Psoas muscle (tissue), 8 donors: ENCODE data around the gene TMEM108. TPM values are rescaled to one million over a fixed set of nuclear protein-coding genes. Genes with fewer than 3 reads are reported as not detected.

ENCODE experiments used
- ATAC-seq, 4 donors: fragments of 200-7000 bp; cut with Tn5 transposase; one replicate each; pipeline ENCODE4 v1.9.1; 2020; ENCODE audit warnings: moderate library complexity in 3 of 4, mild to moderate bottlenecking in 2 of 4
- DNase-seq, 2 donors: peaks; one replicate each; pipeline ENCODE4 v3.0.0-alpha.2; 2020
- H3K27ac ChIP-seq: fragments of 200-600 bp; one replicate; pipeline ENCODE4 v1.8.0; 2022
- H3K27me3 ChIP-seq, 3 donors: fragments of 200-600 bp in 1 of 3; one replicate each; pipeline versions ENCODE4 v1.6.1 to v1.8.0; 2013 to 2022; ENCODE audit warnings: low read length in 2 of 3, mild to moderate bottlenecking in 2 of 3, moderate library complexity in 1 of 3; ENCODE audit not compliant: insufficient read depth in 3 of 3
- H3K36me3 ChIP-seq, 2 donors: fragments of 200-600 bp in 1 of 2; one replicate each; pipeline versions ENCODE4 v1.6.1 to v1.8.0; 2013 to 2022; ENCODE audit warnings: low read depth in 1 of 2, mild to moderate bottlenecking in 1 of 2, moderate library complexity in 1 of 2; ENCODE audit not compliant: insufficient read depth in 1 of 2
- H3K4me1 ChIP-seq: fragments of 200-600 bp; one replicate; pipeline ENCODE4 v1.8.0; 2022
- H3K4me3 ChIP-seq: fragments of 200-600 bp; one replicate; pipeline ENCODE4 v1.8.0; 2022; ENCODE audit warnings: mild to moderate bottlenecking
- H3K9me3 ChIP-seq: fragments of 200-600 bp; one replicate; pipeline ENCODE4 v1.8.0; 2022
- WGBS, 3 donors: extraction: QIAGEN DNeasy Blood & Tissue Kit; methylation state at CpG; one replicate each; pipeline versions ENCODE4 v1.1.6 to v1.1.7; 2013; 5-methylcytosine and 5-hydroxymethylcytosine counted together
- intact Hi-C, 2 donors: fragments of 100-400 bp; cut with DNase I; formaldehyde crosslinking; loops; one replicate each; pipeline versions ENCODE4 v1.11.0 to v1.14.2; 2022
- polyA plus RNA-seq, 3 donors: library from polyadenylated mRNA; stranded (reverse); fragments of 200-250 nt; gene quantifications; one replicate each; pipeline ENCODE4 v1.2.3, GENCODE V29; 2013
- total RNA-seq, 4 donors: library from RNA; stranded (reverse); fragmentation: NEBNext Ultra II Directional in 2 of 4; extraction: Animal tissue kit (Norgen Biotek cat#: 25700) in 2 of 4; gene quantifications; one replicate each; pipeline versions ENCODE4 v1.2.1 to v1.2.4, GENCODE V29; 2021 to 2023
- TF ChIP-seq, protein P1 (sequence below): fragments of 200-600 bp; IDR thresholded peaks from one replicate; pipeline ENCODE4 v1.8.0; 2022; ENCODE audit warnings: antibody characterized with exemption
- donor health status: healthy with polysubstance abuse.
- donor health status: DM: no; HTN: no; CAD: no; lungs with moderate emphysema.
- donor health status: Bipolar disorder and iron deficiency.
- donor health status: healthy.
- donor health status: DM: yes; HTN: yes; CAD: no.
- donor health status: DM: no; HTN: no; CAD: no.
- donor health status: DM: no; HTN: no; CAD: no.
- donor health status: DM: yes; HTN: yes; CAD: no.

The TMEM108 gene
- total and polyA plus RNA-seq, 7 donors = 2.4 to 10.5 (median 6.5) TPM

GRCh38 chr3:133367403-133367802 lies 329.2 kb downstream of the TMEM108 start:
- no peaks in the 10 kb centered on the region for H3K4me1 ChIP-seq
- H3K9me3 ChIP-seq = no peaks in the 10 kb centered on the region
- no peaks in the 10 kb centered on the region for H3K27me3 ChIP-seq
- H3K36me3 ChIP-seq = no peaks in the 10 kb centered on the region
- ATAC-seq = no peak
- TF ChIP-seq, protein P1, sequence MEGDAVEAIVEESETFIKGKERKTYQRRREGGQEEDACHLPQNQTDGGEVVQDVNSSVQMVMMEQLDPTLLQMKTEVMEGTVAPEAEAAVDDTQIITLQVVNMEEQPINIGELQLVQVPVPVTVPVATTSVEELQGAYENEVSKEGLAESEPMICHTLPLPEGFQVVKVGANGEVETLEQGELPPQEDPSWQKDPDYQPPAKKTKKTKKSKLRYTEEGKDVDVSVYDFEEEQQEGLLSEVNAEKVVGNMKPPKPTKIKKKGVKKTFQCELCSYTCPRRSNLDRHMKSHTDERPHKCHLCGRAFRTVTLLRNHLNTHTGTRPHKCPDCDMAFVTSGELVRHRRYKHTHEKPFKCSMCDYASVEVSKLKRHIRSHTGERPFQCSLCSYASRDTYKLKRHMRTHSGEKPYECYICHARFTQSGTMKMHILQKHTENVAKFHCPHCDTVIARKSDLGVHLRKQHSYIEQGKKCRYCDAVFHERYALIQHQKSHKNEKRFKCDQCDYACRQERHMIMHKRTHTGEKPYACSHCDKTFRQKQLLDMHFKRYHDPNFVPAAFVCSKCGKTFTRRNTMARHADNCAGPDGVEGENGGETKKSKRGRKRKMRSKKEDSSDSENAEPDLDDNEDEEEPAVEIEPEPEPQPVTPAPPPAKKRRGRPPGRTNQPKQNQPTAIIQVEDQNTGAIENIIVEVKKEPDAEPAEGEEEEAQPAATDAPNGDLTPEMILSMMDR = no peak
- no peak overlapping the region for H3K27ac ChIP-seq
- no peak overlapping the region for H3K4me3 ChIP-seq
- 64 to 75% (median 65%) methylated on average over 3 of the region's 3 CpGs for WGBS, 3 donors
- DNase-seq = no peak
- intact Hi-C loops = no loop called here

GRCh38 chr3:133367956-133368355 lies 329.8 kb downstream of the TMEM108 start:
- Histone ChIP-seq H3K4me1 (no peaks in the 10 kb centered on the region), H3K9me3 (no peaks in the 10 kb centered on the region), H3K27ac (no peak overlapping the region), H3K36me3 (no peaks in the 10 kb centered on the region), H3K27me3 (no peaks in the 10 kb centered on the region), H3K4me3 (no peak overlapping the region)
- DNase-seq (no peak), ATAC-seq (no peak)
- intact Hi-C loops = no loop called here
- TF ChIP-seq, protein P1 = no peak
- 58 to 81% (median 73%) methylated on average over 1 of the region's 1 CpG for WGBS, 3 donors

- H3K9me3 ChIP-seq = no peaks in the 10 kb centered on the region
- H3K4me3 ChIP-seq = no peak overlapping the region
- no peaks in the 10 kb centered on the region for H3K36me3 ChIP-seq
- no peaks in the 10 kb centered on the region for H3K27me3 ChIP-seq
- H3K27ac ChIP-seq = no peak overlapping the region
- no peaks in the 10 kb centered on the region for H3K4me1 ChIP-seq
- DNase-seq (no peak), ATAC-seq (no peak)
- TF ChIP-seq, protein P1 = no peak
- intact Hi-C loops = no loop called here
- 45 to 57% (median 48%) methylated on average over 4 of the region's 4 CpGs for WGBS, 3 donors
Measured at GRCh38 chr3:133368371-133369067, 330.3 kb downstream of the TMEM108 start.

GRCh38 chr3:133369068-133369440 lies 330.9 kb downstream of the TMEM108 start:
- Histone ChIP-seq H3K4me1 (no peaks in the 10 kb centered on the region), H3K36me3 (no peaks in the 10 kb centered on the region), H3K27me3 (no peaks in the 10 kb centered on the region), H3K4me3 (no peak overlapping the region), H3K9me3 (no peaks in the 10 kb centered on the region), H3K27ac (no peak overlapping the region)
- intact Hi-C loops = no loop called here
- WGBS, 3 donors = 77 to 80% (median 80%) methylated on average over 9 of the region's 9 CpGs
- DNase-seq (no peak), ATAC-seq (no peak)
- TF ChIP-seq, protein P1 = no peak

GRCh38 chr3:133371181-133371580 lies 333.0 kb downstream of the TMEM108 start:
- Histone ChIP-seq H3K4me3 (no peak overlapping the region), H3K4me1 (no peaks in the 10 kb centered on the region), H3K27me3 (no peaks in the 10 kb centered on the region), H3K27ac (no peak overlapping the region), H3K36me3 (no peaks in the 10 kb centered on the region), H3K9me3 (no peaks in the 10 kb centered on the region)
- no peak for ATAC-seq
- WGBS, 3 donors = 94 to 95% (median 94%) methylated on average over 2 of the region's 2 CpGs
- no peak for DNase-seq
- TF ChIP-seq, protein P1 = no peak
- intact Hi-C loops = no loop called here
